Measurements from ENCODE around the gene DLK1.

DNA sequence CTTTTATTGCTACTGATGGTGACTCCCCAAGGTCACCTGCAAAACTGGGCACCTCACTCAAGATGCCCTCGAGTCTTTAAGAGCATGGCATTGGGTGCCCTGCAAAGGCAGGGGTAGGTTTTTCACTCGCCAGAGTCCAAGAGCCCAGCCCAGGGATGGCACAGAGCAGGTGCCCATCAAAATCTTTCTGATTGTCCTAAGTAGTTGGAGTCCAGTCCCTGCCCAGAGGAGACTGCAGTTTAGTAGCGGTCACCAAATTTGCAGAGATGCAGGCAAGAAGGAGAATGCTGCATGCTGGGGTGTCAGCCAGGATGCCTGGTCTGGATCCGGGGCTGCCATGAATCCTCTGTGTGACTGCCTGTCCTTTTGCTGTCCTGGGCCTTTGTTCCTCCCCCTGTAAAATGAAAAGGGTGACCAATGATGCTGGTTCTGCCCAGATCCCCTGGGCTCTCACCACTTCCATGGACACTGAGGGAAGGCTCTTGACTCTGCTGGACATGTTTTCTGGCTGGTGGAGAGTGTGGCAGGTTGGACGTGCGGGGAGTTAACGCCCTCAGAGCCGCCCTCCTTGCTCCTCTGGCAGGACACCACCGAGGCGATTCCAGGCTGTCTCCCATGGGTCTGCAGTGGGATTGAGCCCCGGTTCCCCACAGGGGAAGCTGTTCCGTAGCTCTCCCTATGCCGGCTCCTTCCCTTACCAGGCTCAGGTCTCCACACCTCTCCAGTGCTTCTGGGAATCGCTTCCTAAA is 41.3 kb downstream of the DLK1 start:
- TF ChIP-seq, protein P1, sequence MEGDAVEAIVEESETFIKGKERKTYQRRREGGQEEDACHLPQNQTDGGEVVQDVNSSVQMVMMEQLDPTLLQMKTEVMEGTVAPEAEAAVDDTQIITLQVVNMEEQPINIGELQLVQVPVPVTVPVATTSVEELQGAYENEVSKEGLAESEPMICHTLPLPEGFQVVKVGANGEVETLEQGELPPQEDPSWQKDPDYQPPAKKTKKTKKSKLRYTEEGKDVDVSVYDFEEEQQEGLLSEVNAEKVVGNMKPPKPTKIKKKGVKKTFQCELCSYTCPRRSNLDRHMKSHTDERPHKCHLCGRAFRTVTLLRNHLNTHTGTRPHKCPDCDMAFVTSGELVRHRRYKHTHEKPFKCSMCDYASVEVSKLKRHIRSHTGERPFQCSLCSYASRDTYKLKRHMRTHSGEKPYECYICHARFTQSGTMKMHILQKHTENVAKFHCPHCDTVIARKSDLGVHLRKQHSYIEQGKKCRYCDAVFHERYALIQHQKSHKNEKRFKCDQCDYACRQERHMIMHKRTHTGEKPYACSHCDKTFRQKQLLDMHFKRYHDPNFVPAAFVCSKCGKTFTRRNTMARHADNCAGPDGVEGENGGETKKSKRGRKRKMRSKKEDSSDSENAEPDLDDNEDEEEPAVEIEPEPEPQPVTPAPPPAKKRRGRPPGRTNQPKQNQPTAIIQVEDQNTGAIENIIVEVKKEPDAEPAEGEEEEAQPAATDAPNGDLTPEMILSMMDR (conservative IDR thresholded peaks at IDR 0.05; ENCODE audit: low read length) = no peak
- TF ChIP-seq EZH2phosphoT487 (IDR thresholded peaks at IDR 0.05; ENCODE audit: borderline replicate concordance, low read depth, low read length) = no peak

All from OCI-LY7 (cell line).